GM12878 (cell line): Measurements from ENCODE around the gene SPOCK1. TPM values are rescaled to one million over a fixed set of nuclear protein-coding genes. Genes with fewer than 3 reads are reported as not detected.

Experiments
- ATAC-seq: fragments of 200-7000 bp; cut with Tn5 transposase; 3 replicates; pipeline ENCODE4 v1.9.1; 2020; ENCODE audit warnings: mild to moderate bottlenecking, moderate library complexity
- BruUV-seq: library from RNA; stranded (reverse); fragments of 400-500 nt; replicated peaks from 2 replicates; lab custom pipeline; 2021; lab: Mats Ljungman, UMichigan
- CTCF ChIA-PET: fragments of 300-600 bp; sonication (Branson Sonifier 250); formaldehyde crosslinking; extraction: SDS; loops from one replicate; lab custom pipeline; 2021; ENCODE audit warnings: inconsistent platforms; lab: Yijun Ruan, JAX
- POLR2A ChIA-PET: fragments of 350-600 bp; formaldehyde crosslinking; extraction: SDS; loops from one replicate; lab custom pipeline; 2021; ENCODE audit warnings: inconsistent platforms; lab: Charles Lee
- RAD21 ChIA-PET: fragments of 300-600 bp; sonication (Branson Sonifier 250); formaldehyde crosslinking; loops from one replicate; lab custom pipeline; 2023; ENCODE audit warnings: antibody characterized with exemption; ENCODE audit not compliant: unreplicated experiment; lab: Charles Lee
- SMC1A ChIA-PET: fragments of 300-600 bp; sonication (Branson Sonifier 250); formaldehyde crosslinking; loops from one replicate; lab custom pipeline; 2023; ENCODE audit not compliant: unreplicated experiment, uncharacterized antibody; lab: Charles Lee
- DNase-seq: peaks from one replicate; pipeline ENCODE4 v3.0.0-alpha.2; 2011; ENCODE audit warnings: low read depth, low spot score
- FAIRE-seq: peaks from 3 replicates; lab custom pipeline; 2011; peaks lifted over from hg19 to GRCh38; lab: Jason Lieb, UNC
- H2AFZ ChIP-seq: 2 replicates; pipeline ENCODE4 v1.6.0; 2011; ENCODE audit warnings: low read depth, low read length, control low read depth; ENCODE audit not compliant: control insufficient read depth
- H3K27ac ChIP-seq: 2 replicates; pipeline ENCODE4 v1.5.1; 2011; ENCODE audit warnings: control low read depth; ENCODE audit not compliant: control insufficient read depth, insufficient read depth
- H3K27me3 ChIP-seq, 2 experiments: replicated peaks in 1 of 2; 2 replicates each; pipeline versions ENCODE4 v1.6.0 to v1.6.1; 2011; ENCODE audit warnings: low read length in 1 of 2; ENCODE audit not compliant: control insufficient read depth in 2 of 2, insufficient read depth in 2 of 2
- H3K36me3 ChIP-seq, 2 experiments: 2 replicates each; pipeline ENCODE4 v1.5.1; 2011; ENCODE audit warnings: low read length in 1 of 2; ENCODE audit not compliant: control insufficient read depth in 2 of 2, insufficient read depth in 2 of 2
- H3K4me1 ChIP-seq: 2 replicates; pipeline ENCODE4 v1.6.1; 2011; ENCODE audit warnings: mild to moderate bottlenecking, low read length, moderate library complexity, mixed read lengths; ENCODE audit not compliant: control insufficient read depth, insufficient read depth
- H3K4me2 ChIP-seq: 2 replicates; pipeline ENCODE4 v1.6.0; 2011; ENCODE audit warnings: control low read depth; ENCODE audit not compliant: control insufficient read depth, insufficient read depth
- H3K4me3 ChIP-seq: fragments of 200-600 bp; sonication (generic); 2 replicates; pipeline ENCODE4 v1.5.1; 2016
- H3K79me2 ChIP-seq: 2 replicates; pipeline ENCODE4 v1.6.0; 2011; ENCODE audit warnings: low read length; ENCODE audit not compliant: control insufficient read depth, insufficient read depth
- H3K9ac ChIP-seq: 2 replicates; pipeline ENCODE4 v1.8.0; 2011; ENCODE audit warnings: low read length, control low read depth, mixed read lengths; ENCODE audit not compliant: control insufficient read depth, insufficient read depth
- H3K9me3 ChIP-seq: replicated peaks from 3 replicates; pipeline ENCODE4 v1.5.1; 2011; ENCODE audit warnings: mild to moderate bottlenecking, low read length; ENCODE audit not compliant: control insufficient read depth, insufficient read depth
- H4K20me1 ChIP-seq: 2 replicates; pipeline ENCODE4 v1.6.0; 2011; ENCODE audit not compliant: control insufficient read depth, insufficient read depth
- ASH2L ChIP-seq: fragments of 300-600, 200-600 bp; sonication (generic); IDR thresholded peaks from 2 replicates; pipeline ENCODE4 v1.6.1; 2017; ENCODE audit warnings: low read depth, mild to moderate bottlenecking, borderline replicate concordance
- EP300 ChIP-seq, 2 experiments: fragments of 150-350 bp in 1 of 2; IDR thresholded peaks; 2 replicates each; pipeline ENCODE4 v1.6.1; 2011 to 2012; ENCODE audit warnings: low read depth in 2 of 2, low read length in 2 of 2, borderline replicate concordance in 1 of 2, improper control_type of control experiment in 1 of 2, inconsistent platforms in 1 of 2; ENCODE audit not compliant: control insufficient read depth in 1 of 2
- IRF4 ChIP-seq: IDR thresholded peaks from 2 replicates; pipeline ENCODE4 v1.6.1; 2011; ENCODE audit warnings: low read depth, low read length
- SMARCA5 ChIP-seq: fragments of 450-650 bp; IDR thresholded peaks from 2 replicates; pipeline ENCODE4 v1.6.1; 2017; ENCODE audit warnings: mild to moderate bottlenecking
- SRF ChIP-seq, 2 experiments: IDR thresholded peaks; 2 replicates each; pipeline ENCODE4 v1.6.1; 2011; ENCODE audit warnings: low read depth in 2 of 2, low read length in 2 of 2, mild to moderate bottlenecking in 1 of 2, moderate library complexity in 1 of 2
- TAF1 ChIP-seq: IDR thresholded peaks from 2 replicates; pipeline ENCODE4 v1.6.1; 2011; ENCODE audit warnings: mild to moderate bottlenecking, low read depth, low read length, borderline replicate concordance
- WGBS: methylation state at CpG from one replicate; pipeline ENCODE4 v1.1.6; 2016; ENCODE audit warnings: low lambda C conversion rate; ENCODE audit not compliant: insufficient replicate concordance, insufficient coverage; ENCODE audit errors: missing lambda C conversion rate; 5-methylcytosine and 5-hydroxymethylcytosine counted together
- in situ Hi-C: fragments of 300-500 bp; cut with MboI; formaldehyde crosslinking; loops from 9 replicates; pipeline ENCODE4 v1.14.3; 2018; ENCODE audit warnings: mixed read lengths
- intact Hi-C: fragments of 100-400 bp; cut with micrococcal nuclease; formaldehyde crosslinking; loops from one replicate; pipeline ENCODE4 v1.14.2; 2022; ENCODE audit not compliant: unreplicated experiment
- polyA plus RNA-seq, 11 experiments: library from polyadenylated mRNA; depleted of rRNA in 4 of 11; unstranded in 6 of 11; stranded (reverse) in 5 of 11; fragments of >200 nt; fragmentation: Nextera tagmentation in 4 of 11; fragmentation: Illumina TruSeq in 1 of 11; extraction: Ambion mirVana in 4 of 11; extraction: Trizol in 1 of 11; gene quantifications; 1 replicate in 1 of 11; 2 replicates in 10 of 11; pipeline versions ENCODE4 v1.2.1 to v1.2.3, GENCODE V29; 2011 to 2016; ENCODE audit warnings: inconsistent platforms in 2 of 11, missing spikeins in 2 of 11, low read depth in 1 of 11
- total RNA-seq, 4 experiments: library from RNA; depleted of rRNA in 3 of 4; stranded (reverse); fragments of >200 nt in 3 of 4; fragmentation: Illumina TruSeq in 1 of 4; extraction: Trizol in 1 of 4; gene quantifications; 2 replicates each; pipeline versions ENCODE4 v1.2.1 to v1.2.3, GENCODE V29; 2013 to 2021
- TF ChIP-seq, protein P1 (sequence below): fragments of 150-350 bp; IDR thresholded peaks from 2 replicates; pipeline ENCODE4 v1.6.1; 2016; ENCODE audit warnings: low read depth, low read length
- TF ChIP-seq, protein P2 (sequence below): fragments of 450-650 bp; IDR thresholded peaks from 2 replicates; pipeline ENCODE4 v1.6.1; 2016; ENCODE audit warnings: mild to moderate bottlenecking, moderate library complexity, borderline replicate concordance
- TF ChIP-seq, protein P3 (sequence below): fragments of 450-650 bp; conservative IDR thresholded peaks from 2 replicates; pipeline ENCODE4 v1.6.1; 2017; ENCODE audit warnings: mild to moderate bottlenecking, moderate library complexity
- TF ChIP-seq, protein P4 (sequence below): IDR thresholded peaks from 2 replicates; pipeline ENCODE4 v1.6.1; 2012; ENCODE audit warnings: low read depth, low read length, improper control_type of control experiment

SPOCK1 gene
- total and polyA plus RNA-seq, 10 of the 15 experiments (the other 5 are each of a cell fraction or from before 2014, with no cell fraction given), result 0.06 to 0.68 (median 0.25) TPM; not detected in 3

DNA sequence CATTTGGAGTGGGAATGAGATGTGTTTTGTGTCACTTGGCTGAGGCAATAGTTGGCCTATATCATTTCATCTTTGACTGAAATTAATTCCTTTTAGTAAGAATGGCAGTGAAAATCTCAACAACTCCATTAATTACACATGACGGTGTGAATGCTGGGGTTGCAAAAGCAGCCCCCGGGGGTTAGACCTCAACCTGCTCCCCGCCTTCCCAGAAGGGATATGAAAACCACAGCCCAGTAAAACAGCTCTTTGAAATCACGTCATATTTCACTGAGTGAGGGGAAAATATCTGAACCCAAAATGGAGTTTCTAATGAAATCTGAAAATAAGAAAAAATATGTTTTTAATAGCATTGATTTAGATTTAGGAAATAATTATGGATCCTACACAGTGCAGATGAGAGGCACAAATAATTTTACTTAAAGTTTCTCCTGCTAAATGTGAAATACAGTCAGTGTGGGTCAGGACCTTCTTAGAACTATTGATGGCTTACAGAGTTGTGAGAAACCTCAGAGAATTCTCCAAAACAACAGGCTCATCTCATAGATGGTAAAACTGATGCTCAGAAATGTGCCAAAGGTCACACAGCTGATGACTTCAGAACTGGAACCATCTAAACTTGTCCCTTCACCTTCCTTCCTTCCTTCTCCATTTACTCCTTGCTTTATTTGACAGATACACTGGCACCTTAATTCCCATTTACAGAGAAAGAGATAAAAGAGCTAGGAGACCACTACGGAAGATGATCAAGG is 96.5 kb downstream of the SPOCK1 start:
- intact Hi-C loops, result no loop called here
- no peak for ATAC-seq
- Histone ChIP-seq H3K4me1 (no peaks in the 10 kb centered on the region), H4K20me1 (no peaks in the 10 kb centered on the region), H3K36me3 (no peaks in the 10 kb centered on the region), H3K9ac (no peak overlapping the region), H2AFZ (no peak overlapping the region), H3K4me2 (no peak overlapping the region), H3K27me3 (no peaks in the 10 kb centered on the region), H3K27ac (no peak overlapping the region), H3K9me3 (no peaks in the 10 kb centered on the region), H3K79me2 (no peaks in the 10 kb centered on the region), H3K4me3 (no peak overlapping the region)
- BruUV-seq, result no TSS peak
- no peak for FAIRE-seq
- in situ Hi-C loops, result no loop called here
- ChIA-PET SMC1A (no interaction called here), RAD21 (no interaction called here), CTCF (no interaction called here), POLR2A (no interaction called here)
- DNase-seq, result no peak
- 13% methylated on average over 5 of the region's 5 CpGs for WGBS
- TF ChIP-seq, protein P1, sequence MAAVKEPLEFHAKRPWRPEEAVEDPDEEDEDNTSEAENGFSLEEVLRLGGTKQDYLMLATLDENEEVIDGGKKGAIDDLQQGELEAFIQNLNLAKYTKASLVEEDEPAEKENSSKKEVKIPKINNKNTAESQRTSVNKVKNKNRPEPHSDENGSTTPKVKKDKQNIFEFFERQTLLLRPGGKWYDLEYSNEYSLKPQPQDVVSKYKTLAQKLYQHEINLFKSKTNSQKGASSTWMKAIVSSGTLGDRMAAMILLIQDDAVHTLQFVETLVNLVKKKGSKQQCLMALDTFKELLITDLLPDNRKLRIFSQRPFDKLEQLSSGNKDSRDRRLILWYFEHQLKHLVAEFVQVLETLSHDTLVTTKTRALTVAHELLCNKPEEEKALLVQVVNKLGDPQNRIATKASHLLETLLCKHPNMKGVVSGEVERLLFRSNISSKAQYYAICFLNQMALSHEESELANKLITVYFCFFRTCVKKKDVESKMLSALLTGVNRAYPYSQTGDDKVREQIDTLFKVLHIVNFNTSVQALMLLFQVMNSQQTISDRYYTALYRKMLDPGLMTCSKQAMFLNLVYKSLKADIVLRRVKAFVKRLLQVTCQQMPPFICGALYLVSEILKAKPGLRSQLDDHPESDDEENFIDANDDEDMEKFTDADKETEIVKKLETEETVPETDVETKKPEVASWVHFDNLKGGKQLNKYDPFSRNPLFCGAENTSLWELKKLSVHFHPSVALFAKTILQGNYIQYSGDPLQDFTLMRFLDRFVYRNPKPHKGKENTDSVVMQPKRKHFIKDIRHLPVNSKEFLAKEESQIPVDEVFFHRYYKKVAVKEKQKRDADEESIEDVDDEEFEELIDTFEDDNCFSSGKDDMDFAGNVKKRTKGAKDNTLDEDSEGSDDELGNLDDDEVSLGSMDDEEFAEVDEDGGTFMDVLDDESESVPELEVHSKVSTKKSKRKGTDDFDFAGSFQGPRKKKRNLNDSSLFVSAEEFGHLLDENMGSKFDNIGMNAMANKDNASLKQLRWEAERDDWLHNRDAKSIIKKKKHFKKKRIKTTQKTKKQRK, result no peak
- no peak for TF ChIP-seq SRF (IDR thresholded peaks at IDR 0.05; ENCODE audit: low read depth in 2 of 2, low read length in 2 of 2)
- no peak for TF ChIP-seq SMARCA5
- no peak for TF ChIP-seq IRF4
- TF ChIP-seq TAF1, result no peak
- TF ChIP-seq, protein P2, sequence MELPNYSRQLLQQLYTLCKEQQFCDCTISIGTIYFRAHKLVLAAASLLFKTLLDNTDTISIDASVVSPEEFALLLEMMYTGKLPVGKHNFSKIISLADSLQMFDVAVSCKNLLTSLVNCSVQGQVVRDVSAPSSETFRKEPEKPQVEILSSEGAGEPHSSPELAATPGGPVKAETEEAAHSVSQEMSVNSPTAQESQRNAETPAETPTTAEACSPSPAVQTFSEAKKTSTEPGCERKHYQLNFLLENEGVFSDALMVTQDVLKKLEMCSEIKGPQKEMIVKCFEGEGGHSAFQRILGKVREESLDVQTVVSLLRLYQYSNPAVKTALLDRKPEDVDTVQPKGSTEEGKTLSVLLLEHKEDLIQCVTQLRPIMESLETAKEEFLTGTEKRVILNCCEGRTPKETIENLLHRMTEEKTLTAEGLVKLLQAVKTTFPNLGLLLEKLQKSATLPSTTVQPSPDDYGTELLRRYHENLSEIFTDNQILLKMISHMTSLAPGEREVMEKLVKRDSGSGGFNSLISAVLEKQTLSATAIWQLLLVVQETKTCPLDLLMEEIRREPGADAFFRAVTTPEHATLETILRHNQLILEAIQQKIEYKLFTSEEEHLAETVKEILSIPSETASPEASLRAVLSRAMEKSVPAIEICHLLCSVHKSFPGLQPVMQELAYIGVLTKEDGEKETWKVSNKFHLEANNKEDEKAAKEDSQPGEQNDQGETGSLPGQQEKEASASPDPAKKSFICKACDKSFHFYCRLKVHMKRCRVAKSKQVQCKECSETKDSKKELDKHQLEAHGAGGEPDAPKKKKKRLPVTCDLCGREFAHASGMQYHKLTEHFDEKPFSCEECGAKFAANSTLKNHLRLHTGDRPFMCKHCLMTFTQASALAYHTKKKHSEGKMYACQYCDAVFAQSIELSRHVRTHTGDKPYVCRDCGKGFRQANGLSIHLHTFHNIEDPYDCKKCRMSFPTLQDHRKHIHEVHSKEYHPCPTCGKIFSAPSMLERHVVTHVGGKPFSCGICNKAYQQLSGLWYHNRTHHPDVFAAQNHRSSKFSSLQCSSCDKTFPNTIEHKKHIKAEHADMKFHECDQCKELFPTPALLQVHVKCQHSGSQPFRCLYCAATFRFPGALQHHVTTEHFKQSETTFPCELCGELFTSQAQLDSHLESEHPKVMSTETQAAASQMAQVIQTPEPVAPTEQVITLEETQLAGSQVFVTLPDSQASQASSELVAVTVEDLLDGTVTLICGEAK, result no peak
- TF ChIP-seq, protein P3, sequence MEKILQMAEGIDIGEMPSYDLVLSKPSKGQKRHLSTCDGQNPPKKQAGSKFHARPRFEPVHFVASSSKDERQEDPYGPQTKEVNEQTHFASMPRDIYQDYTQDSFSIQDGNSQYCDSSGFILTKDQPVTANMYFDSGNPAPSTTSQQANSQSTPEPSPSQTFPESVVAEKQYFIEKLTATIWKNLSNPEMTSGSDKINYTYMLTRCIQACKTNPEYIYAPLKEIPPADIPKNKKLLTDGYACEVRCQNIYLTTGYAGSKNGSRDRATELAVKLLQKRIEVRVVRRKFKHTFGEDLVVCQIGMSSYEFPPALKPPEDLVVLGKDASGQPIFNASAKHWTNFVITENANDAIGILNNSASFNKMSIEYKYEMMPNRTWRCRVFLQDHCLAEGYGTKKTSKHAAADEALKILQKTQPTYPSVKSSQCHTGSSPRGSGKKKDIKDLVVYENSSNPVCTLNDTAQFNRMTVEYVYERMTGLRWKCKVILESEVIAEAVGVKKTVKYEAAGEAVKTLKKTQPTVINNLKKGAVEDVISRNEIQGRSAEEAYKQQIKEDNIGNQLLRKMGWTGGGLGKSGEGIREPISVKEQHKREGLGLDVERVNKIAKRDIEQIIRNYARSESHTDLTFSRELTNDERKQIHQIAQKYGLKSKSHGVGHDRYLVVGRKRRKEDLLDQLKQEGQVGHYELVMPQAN, result no peak
- TF ChIP-seq, protein P4, sequence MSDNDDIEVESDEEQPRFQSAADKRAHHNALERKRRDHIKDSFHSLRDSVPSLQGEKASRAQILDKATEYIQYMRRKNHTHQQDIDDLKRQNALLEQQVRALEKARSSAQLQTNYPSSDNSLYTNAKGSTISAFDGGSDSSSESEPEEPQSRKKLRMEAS, result no peak
- no peak for TF ChIP-seq EP300 (IDR thresholded peaks at IDR 0.05; ENCODE audit: borderline replicate concordance in 1 of 2, control insufficient read depth in 1 of 2, low read depth in 2 of 2, low read length in 2 of 2)
- no peak for TF ChIP-seq ASH2L
